HFF-Myc (cell line): ENCODE data around the gene STK33.

Source experiments
- DNase-seq: peaks from one replicate; pipeline ENCODE4 v3.0.0-alpha.2; 2011; ENCODE audit warnings: low read depth; ENCODE audit errors: extremely low read depth
- H3K4me3 ChIP-seq: replicated peaks from 2 replicates; pipeline ENCODE4 v1.5.1; 2011; ENCODE audit warnings: low read depth, mild to moderate bottlenecking, control low read depth, low read length
- TF ChIP-seq, protein P1 (sequence below): IDR thresholded peaks from 2 replicates; pipeline ENCODE4 v1.5.1; 2012; ENCODE audit warnings: mild to moderate bottlenecking, low read depth, low read length, control low read depth; ENCODE audit errors: missing control alignments

Gene STK33

DNA sequence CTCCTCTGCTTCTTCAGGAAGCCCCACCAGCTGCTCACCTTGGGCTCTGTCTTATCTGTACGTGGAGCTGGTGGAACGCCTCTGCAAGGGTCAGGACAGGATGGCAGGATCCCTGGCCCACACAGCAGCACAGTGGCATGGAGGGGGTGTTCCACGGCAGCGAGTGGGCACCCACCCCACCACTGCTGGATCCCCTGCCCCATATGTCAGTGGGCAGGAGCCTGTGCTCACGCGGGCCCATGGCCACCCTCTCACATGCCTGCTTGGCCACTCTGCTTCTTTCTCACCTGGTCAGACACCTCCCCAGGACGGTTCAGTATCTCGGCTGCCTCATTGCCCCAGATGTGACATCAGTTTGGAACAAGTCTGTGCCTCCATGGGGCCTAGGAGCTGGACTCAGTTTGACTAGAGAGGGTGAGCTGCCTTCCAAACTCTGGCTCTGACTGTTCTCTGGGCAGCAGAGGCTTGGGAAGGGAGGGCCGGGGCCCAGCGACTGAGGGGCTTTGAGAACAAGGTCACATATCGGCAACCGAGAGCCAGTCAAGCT lies 232.3 kb downstream of the STK33 start:
- TF ChIP-seq, protein P1, sequence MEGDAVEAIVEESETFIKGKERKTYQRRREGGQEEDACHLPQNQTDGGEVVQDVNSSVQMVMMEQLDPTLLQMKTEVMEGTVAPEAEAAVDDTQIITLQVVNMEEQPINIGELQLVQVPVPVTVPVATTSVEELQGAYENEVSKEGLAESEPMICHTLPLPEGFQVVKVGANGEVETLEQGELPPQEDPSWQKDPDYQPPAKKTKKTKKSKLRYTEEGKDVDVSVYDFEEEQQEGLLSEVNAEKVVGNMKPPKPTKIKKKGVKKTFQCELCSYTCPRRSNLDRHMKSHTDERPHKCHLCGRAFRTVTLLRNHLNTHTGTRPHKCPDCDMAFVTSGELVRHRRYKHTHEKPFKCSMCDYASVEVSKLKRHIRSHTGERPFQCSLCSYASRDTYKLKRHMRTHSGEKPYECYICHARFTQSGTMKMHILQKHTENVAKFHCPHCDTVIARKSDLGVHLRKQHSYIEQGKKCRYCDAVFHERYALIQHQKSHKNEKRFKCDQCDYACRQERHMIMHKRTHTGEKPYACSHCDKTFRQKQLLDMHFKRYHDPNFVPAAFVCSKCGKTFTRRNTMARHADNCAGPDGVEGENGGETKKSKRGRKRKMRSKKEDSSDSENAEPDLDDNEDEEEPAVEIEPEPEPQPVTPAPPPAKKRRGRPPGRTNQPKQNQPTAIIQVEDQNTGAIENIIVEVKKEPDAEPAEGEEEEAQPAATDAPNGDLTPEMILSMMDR = no peak
- H3K4me3 ChIP-seq = no peak overlapping the region
- DNase-seq = no peak

DNA sequence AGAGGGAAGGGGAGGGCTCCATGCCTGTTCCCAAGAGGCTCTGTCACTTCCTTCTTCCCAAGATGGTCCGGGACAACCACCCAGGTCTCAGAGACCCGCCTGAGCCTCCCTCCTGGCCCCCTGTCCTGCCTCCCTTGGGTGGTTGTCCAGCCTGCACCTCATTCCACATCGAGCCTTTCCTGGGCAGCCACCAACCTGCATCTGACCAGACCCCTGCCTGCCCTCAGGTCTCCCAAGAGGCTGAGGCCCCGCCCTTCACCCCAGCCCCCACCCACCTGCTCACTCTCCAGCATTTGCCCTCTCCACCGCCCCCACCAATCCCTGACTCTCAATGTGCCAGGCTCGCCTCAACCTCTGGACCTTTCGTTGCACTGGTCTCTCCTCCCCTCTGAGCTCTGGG lies 232.8 kb downstream of the STK33 start:
- DNase-seq = no peak
- TF ChIP-seq, protein P1 = no peak
- H3K4me3 ChIP-seq = no peak overlapping the region

DNA sequence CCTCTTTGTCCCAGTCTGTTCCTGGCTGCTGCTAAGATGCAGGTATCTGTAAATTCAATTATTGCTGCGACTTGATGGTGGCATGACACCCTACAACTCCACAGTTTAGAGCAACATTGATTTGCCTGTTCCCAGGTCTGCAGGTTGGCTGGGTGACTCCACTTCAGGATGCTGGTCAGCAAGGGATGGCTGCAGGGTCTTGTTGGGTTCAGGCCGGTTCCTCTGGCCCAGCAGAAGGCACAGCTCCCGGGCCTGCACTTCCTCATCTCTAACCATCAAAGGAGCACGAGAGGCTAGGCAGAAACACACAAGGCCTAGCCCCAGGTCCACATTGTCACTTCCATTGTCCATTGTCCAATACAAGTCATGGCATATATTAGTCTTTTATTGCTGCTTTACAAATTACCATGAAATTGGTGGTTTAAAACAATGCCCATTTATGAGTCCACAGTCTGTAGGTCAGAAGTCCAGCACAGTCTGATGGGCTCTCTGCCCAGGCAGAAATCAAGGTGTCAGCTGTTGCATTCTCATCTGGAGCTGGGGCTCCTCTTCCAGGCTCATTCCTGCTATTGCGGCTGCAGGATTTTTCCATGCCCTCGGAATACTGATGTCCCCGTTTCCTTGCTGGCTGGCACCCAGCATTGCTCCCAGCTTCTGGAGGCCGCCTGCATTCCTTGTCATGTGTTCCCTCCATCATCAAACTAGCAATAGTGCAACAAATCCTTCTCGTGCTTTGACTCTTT lies 233.8 kb downstream of the STK33 start:
- TF ChIP-seq, protein P1 = no peak
- no peak for DNase-seq
- H3K4me3 ChIP-seq = no peak overlapping the region

DNA sequence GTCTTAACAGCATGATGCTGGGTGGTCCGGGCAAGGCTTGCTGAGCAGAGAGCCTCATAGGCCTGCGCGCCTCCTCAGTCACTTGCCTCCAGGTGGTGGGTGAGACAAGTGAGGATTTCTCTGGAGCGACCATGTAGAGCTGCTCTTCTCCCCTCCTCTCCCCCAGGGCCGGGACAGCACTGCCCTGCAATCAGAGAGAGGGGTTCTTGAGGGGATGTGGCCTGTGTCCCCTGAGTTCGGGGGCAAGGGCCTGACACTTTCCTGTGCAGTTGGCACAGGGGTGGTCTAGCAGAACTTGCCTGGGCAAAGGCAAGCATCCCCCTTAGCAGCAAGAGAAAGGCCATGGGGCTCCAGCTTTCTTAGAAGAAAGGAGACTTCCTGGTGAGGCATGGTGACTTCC lies 234.5 kb downstream of the STK33 start:
- no peak for DNase-seq
- H3K4me3 ChIP-seq = no peak overlapping the region
- TF ChIP-seq, protein P1 = no peak

DNA sequence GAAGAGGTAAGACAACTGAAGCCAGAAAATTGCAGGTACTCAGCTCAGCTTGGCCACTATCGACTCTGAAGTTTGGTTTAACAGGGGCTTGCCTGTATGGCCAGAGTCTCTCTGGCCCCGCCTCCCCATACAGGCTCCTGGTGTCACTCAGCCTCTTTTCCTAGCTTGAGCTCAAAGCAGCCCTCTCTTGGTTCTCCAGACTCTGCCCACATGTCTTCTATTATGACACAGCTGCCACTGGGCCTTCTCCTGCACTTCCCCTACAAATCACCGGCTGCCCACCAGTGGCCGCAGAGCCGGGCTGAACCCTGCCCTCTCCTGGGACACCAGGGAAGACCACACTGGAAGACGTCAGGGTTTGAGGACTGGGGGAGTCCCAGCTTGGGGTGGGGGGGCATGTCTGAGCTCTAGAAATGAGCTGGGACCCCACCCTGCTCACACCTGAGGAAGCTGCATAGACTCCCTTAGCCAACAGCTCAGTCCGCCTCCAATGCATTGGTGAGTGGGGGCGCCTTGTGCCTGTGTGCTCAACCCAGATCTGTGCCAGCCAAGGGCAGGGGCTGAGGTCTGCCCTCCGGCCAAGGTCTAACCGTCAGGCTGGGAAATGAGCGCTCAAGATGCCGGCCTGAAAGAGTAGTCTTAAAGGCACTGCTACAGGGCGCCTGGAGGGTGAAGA lies 236.0 kb downstream of the STK33 start:
- TF ChIP-seq, protein P1 = no peak
- DNase-seq = no peak
- H3K4me3 ChIP-seq = no peak overlapping the region

DNA sequence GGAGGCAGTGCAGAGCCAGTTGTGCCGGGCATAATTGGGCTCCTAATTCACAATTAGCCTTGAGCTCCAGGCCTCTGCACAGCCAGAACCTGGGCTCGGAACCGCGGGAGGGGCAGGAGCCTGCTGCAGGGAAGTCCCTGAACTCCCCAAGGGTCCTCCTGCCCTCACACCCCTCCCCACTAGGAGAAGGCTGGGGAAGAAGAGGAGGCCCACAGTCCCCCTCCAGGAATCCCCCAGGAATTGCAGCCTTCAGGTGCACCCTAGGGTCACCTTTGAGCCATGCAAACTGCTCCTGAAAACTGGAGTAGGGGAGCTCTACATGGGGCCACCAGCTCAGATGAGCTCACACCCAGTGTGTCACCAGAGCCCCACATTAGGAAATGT lies 236.5 kb downstream of the STK33 start:
- no peak overlapping the region for H3K4me3 ChIP-seq
- DNase-seq = no peak
- TF ChIP-seq, protein P1 = no peak
